ENCODE measurements around the gene RIMKLB. TPM values are rescaled to one million over a fixed set of nuclear protein-coding genes. Genes with fewer than 3 reads are reported as not detected.

RIMKLB gene
- total RNA-seq, 4 donors from 2014 or later: 36.5 to 49.7 (median 43.5) TPM

DNA sequence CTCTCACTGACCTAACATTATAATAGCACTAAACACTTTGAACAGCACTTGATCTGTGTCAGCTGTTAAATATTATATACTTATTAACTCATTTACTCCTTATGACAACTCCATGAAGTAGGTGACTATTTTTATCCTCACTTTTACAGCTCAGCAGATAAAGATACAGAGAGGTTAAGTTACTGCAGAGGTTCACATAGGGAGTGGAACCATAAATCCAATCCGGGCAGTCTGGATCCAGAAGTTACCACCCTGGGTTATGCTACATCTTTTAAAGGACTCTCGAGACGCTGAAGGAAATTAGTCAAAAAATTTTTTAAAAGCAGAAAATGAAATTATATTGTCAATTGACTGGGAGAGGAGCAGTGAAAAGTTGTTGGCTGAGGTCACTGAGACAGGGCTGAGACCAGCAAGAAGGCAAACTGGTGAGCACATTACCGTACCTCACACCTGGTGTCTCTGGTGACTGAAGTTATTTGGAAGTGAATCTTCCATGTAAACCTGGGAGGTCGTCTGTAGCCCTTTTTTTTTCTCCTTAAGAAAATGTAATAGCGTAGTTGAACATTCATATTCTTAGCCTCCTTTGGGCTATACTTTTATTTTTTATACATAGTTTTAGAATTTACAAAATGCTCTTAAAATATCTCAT is 1.2 kb upstream of the RIMKLB start:
- 16 to 19% methylated on average over 6 of the region's 6 CpGs for WGBS, 2 donors (ENCODE audit: low coverage in 1 of 2)

DNA sequence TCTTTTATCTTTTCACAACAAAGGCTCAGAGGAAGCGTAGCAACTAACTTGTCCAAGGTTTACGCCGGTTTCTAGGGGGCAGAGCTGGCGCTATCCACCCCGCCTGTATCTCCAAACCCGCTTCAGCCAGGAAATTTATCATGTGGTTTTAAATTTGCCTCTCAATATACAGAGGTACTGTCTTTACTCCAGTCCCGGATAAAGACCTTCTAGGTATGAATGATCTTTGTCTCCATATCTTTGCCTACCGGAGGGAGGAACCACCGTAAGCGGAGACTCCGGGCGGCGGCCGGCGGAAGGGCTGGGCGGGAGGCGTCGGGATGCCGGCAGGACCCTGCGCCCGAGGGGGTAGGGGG is 693 bp upstream of the RIMKLB start:
- Histone ChIP-seq H3K9me3 (no peaks in the 10 kb centered on the region), H3K27ac (peak overlapping the region; percentile 81 to 100 (median 98)), H3K36me3 (no peaks in the 10 kb centered on the region), H3K4me3 (peak overlapping the region; percentile 61 to 99), H3K4me1 (peaks cover 5 to 56% (median 10%) of the 10 kb centered on the region in 3 donors), H3K27me3 (no peaks in the 10 kb centered on the region)
- TF ChIP-seq EP300 (IDR thresholded peaks at IDR 0.05) (no peak), POLR2A (IDR thresholded peaks at IDR 0.05) (no peak), POLR2AphosphoS5 (IDR thresholded peaks at IDR 0.05) (no peak)
- TF ChIP-seq, protein P1, sequence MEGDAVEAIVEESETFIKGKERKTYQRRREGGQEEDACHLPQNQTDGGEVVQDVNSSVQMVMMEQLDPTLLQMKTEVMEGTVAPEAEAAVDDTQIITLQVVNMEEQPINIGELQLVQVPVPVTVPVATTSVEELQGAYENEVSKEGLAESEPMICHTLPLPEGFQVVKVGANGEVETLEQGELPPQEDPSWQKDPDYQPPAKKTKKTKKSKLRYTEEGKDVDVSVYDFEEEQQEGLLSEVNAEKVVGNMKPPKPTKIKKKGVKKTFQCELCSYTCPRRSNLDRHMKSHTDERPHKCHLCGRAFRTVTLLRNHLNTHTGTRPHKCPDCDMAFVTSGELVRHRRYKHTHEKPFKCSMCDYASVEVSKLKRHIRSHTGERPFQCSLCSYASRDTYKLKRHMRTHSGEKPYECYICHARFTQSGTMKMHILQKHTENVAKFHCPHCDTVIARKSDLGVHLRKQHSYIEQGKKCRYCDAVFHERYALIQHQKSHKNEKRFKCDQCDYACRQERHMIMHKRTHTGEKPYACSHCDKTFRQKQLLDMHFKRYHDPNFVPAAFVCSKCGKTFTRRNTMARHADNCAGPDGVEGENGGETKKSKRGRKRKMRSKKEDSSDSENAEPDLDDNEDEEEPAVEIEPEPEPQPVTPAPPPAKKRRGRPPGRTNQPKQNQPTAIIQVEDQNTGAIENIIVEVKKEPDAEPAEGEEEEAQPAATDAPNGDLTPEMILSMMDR (IDR thresholded peaks at IDR 0.05): no peak
- WGBS, 2 donors (ENCODE audit: low coverage in 1 of 2): 0% methylated on average over 4 to 7 of the region's 21 CpGs
- peak; percentile 8 for ATAC-seq

More for the DNA sequence above, 1.2 kb upstream of the RIMKLB start:
- Histone ChIP-seq H3K27me3 (no peaks in the 10 kb centered on the region), H3K4me1 (peaks cover 5 to 51% (median 10%) of the 10 kb centered on the region in 3 donors), H3K27ac (peak overlapping the region; percentile 81 to 100 (median 98)), H3K9me3 (no peaks in the 10 kb centered on the region), H3K4me3 (peak overlapping the region; percentile 61 to 99), H3K36me3 (no peaks in the 10 kb centered on the region)
- TF ChIP-seq POLR2AphosphoS5 (IDR thresholded peaks at IDR 0.05): no peak
- TF ChIP-seq, protein P1 (IDR thresholded peaks at IDR 0.05): no peak
- no peak for TF ChIP-seq POLR2A (IDR thresholded peaks at IDR 0.05)
- no peak for TF ChIP-seq EP300 (IDR thresholded peaks at IDR 0.05)
- ATAC-seq: no peak

DNA sequence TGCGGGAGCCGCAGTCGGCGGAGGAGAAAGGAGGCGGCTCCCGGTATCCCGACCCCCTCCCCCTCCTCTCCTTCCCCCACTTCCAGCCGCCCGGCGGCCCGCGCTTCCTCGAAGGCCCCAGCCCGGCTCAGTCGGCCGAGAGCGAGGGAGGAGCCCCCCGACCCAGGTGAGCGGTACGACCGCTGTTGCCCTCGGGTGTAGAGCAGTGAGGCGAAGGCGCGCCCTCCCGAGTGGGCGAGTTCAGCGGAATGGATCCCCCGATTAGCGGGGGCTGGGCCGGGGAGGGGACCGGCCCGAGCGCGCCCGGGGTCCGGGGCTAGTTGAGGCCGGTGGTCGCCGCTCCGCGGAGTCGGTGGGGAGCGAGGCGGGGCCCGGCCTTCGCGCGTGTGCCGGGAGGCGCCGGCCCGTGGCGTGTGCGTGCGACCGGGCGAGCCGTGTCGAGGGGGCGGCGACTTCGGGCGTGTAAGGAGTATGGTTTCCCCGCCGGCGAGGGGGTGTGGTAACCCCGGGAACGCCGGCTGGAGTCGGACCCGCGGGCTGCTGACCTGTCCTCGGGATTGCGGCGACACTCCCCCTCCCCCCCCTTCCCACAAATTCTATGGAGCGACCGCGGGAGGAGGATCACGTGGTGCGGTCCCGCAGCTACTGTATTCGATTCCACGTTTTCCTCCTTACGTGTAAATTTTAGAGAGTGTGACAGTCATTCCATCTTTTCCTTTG is 501 bp downstream of the RIMKLB start:
- TF ChIP-seq EP300 (IDR thresholded peaks at IDR 0.05) (no peak), POLR2A (IDR thresholded peaks at IDR 0.05) (no peak), POLR2AphosphoS5 (IDR thresholded peaks at IDR 0.05) (no peak)
- TF ChIP-seq, protein P1 (IDR thresholded peaks at IDR 0.05): no peak
- H3K4me1 ChIP-seq: peaks cover 4 to 56% (median 5%) of the 10 kb centered on the region in 3 donors
- H3K4me3 ChIP-seq: peak overlapping the region; percentile 61 to 99
- no peaks in the 10 kb centered on the region for H3K36me3 ChIP-seq
- H3K27ac ChIP-seq: peak overlapping the region; percentile 82 to 100 (median 98)
- 0% methylated on average over 16 of the region's 85 CpGs; no CpG with 5 or more reads in 1 of the 2 donors for WGBS, 2 donors (ENCODE audit: low coverage in 1 of 2)
- peak; percentile 64 for ATAC-seq
- no peaks in the 10 kb centered on the region for H3K9me3 ChIP-seq
- H3K27me3 ChIP-seq: no peaks in the 10 kb centered on the region

DNA sequence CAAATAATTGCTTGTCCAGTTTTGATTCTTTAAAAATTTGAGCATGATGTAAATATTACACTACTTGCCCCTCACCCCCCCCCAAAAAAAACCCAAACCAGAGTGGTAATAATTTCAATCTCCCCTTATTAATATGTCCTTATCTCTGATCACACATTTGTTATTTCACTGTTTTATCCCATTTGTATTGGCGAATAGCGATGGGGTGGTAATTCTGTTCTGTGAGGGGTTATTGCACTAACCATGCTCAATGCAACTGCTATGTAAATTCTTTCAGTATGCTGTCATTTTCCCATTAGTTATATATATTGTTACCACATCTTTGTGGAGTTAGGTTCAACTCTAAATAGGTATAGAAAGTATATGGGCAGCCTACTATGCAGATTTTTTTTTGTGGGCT is 1.1 kb downstream of the RIMKLB start:
- H3K27me3 ChIP-seq: no peaks in the 10 kb centered on the region
- TF ChIP-seq, protein P1 (IDR thresholded peaks at IDR 0.05): no peak
- TF ChIP-seq POLR2AphosphoS5 (IDR thresholded peaks at IDR 0.05) (no peak), POLR2A (IDR thresholded peaks at IDR 0.05) (no peak), EP300 (IDR thresholded peaks at IDR 0.05) (no peak)
- peak overlapping the region; percentile 82 to 100 (median 98) for H3K27ac ChIP-seq
- H3K9me3 ChIP-seq: no peaks in the 10 kb centered on the region
- H3K4me3 ChIP-seq: peak overlapping the region; percentile 61 to 99
- WGBS, 2 donors (ENCODE audit: low coverage in 1 of 2): 13 to 14% methylated on average over 2 of the region's 2 CpGs
- no peaks in the 10 kb centered on the region for H3K36me3 ChIP-seq
- no peak for ATAC-seq
- peaks cover 4 to 60% (median 5%) of the 10 kb centered on the region in 3 donors for H3K4me1 ChIP-seq
